OCI-LY1 (cell line): ENCODE measurements around the gene SP7.

Experiments
- H2AFZ ChIP-seq: fragments of 200-600 bp; sonication (generic), shearing (Covaris generic); 2 replicates; pipeline ENCODE4 v1.6.0; 2014; ENCODE audit warnings: antibody characterized with exemption, mild to moderate bottlenecking, low read length
- H3F3A ChIP-seq: fragments of 200-600 bp; sonication (generic), shearing (Covaris generic); 2 replicates; pipeline ENCODE4 v1.6.0; 2014; ENCODE audit warnings: mild to moderate bottlenecking, antibody characterized with exemption, low read length, moderate library complexity; ENCODE audit not compliant: insufficient read depth
- H3K27ac ChIP-seq: fragments of 200-600 bp; sonication (generic); 2 replicates; pipeline ENCODE4 v1.5.1; 2014; ENCODE audit warnings: low read length, mixed run types, mild to moderate bottlenecking, low read depth; ENCODE audit not compliant: poor library complexity, severe bottlenecking
- H3K27me3 ChIP-seq: fragments of 200-600 bp; sonication (generic); 2 replicates; pipeline ENCODE4 v1.6.0; 2014; ENCODE audit warnings: antibody characterized with exemption, mild to moderate bottlenecking, low read length, moderate library complexity; ENCODE audit not compliant: insufficient read depth
- H3K36me3 ChIP-seq: fragments of 200-600 bp; sonication (generic); 2 replicates; pipeline ENCODE4 v1.6.1; 2014; ENCODE audit warnings: mild to moderate bottlenecking, antibody characterized with exemption, low read length, moderate library complexity, mixed read lengths; ENCODE audit not compliant: insufficient read depth
- H3K4me1 ChIP-seq: fragments of 200-600 bp; sonication (generic); 2 replicates; pipeline ENCODE4 v1.5.1; 2014; ENCODE audit warnings: mild to moderate bottlenecking, low read length, moderate library complexity; ENCODE audit not compliant: insufficient read depth, severe bottlenecking
- H3K4me2 ChIP-seq: fragments of 200-600 bp; sonication (generic), shearing (Covaris generic); 2 replicates; pipeline ENCODE4 v1.6.1; 2014; ENCODE audit warnings: low read length
- H3K4me3 ChIP-seq: fragments of 200-600 bp; sonication (generic); 2 replicates; pipeline ENCODE4 v1.5.1; 2014; ENCODE audit warnings: low read length, low read depth, mild to moderate bottlenecking, mixed read lengths; ENCODE audit not compliant: poor library complexity, severe bottlenecking
- H3K79me2 ChIP-seq: fragments of 200-600 bp; shearing (Covaris generic); 2 replicates; pipeline ENCODE4 v1.6.1; 2016; ENCODE audit warnings: mixed run types, low read length, mixed read lengths; ENCODE audit not compliant: insufficient read depth
- H3K9ac ChIP-seq: fragments of 200-600 bp; sonication (generic), shearing (Covaris generic); 2 replicates; pipeline ENCODE4 v1.6.1; 2014; ENCODE audit warnings: mild to moderate bottlenecking, low read length, mixed read lengths
- H3K9me2 ChIP-seq: fragments of 200-600 bp; sonication (generic), shearing (Covaris generic); 2 replicates; pipeline ENCODE4 v1.6.1; 2014; ENCODE audit warnings: low read depth, mild to moderate bottlenecking, low read length, mixed read lengths
- H3K9me3 ChIP-seq: fragments of 200-600 bp; shearing (Covaris generic); 2 replicates; pipeline ENCODE4 v1.6.1; 2014; ENCODE audit warnings: low read length, mixed read lengths
- H4K20me1 ChIP-seq: fragments of 200-600 bp; sonication (generic), shearing (Covaris generic); 2 replicates; pipeline ENCODE4 v1.6.0; 2016; ENCODE audit warnings: mild to moderate bottlenecking, low read length; ENCODE audit not compliant: insufficient read depth
- CTCF ChIP-seq: fragments of 200-600 bp; sonication (generic), shearing (Covaris generic); IDR thresholded peaks from 2 replicates; pipeline ENCODE4 v1.5.1; 2017; ENCODE audit warnings: mild to moderate bottlenecking, antibody characterized with exemption, low read length, moderate library complexity, mixed read lengths
- EZH2 ChIP-seq: fragments of 200-600 bp; sonication (generic), shearing (Covaris generic); IDR thresholded peaks from 2 replicates; pipeline ENCODE4 v1.8.0; 2017; ENCODE audit warnings: borderline replicate concordance, mixed run types, mild to moderate bottlenecking, antibody characterized with exemption, low read length, moderate library complexity, mixed read lengths

Gene SP7

DNA sequence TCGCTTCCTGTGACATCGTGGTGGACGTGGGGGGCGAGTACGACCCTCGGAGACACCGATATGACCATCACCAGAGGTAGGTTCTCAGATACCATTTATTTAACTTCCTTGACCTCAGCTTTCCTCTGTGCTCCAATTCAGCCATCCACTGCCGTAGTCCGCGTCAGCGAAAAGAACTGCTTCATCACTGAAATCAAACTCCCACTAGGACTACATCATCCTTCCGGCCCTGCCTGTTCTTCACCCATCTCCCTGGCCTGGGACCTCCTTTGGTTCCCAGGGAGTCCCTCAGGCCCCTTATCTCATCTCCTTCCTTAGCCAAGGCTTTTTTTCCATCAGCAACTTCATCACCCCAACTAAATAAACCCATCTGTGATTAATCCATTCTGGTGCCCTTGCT lies 36.0 kb downstream of the SP7 start:
- Histone ChIP-seq H4K20me1 (no peaks in the 10 kb centered on the region), H3F3A (no peaks in the 10 kb centered on the region), H3K36me3 (peaks cover 46% of the 10 kb centered on the region), H3K4me3 (peak overlapping the region; percentile 94), H3K9ac (peak overlapping the region; percentile 90), H3K9me3 (no peaks in the 10 kb centered on the region), H3K27ac (no peak overlapping the region), H3K4me2 (peak overlapping the region; percentile 98), H3K4me1 (peaks cover 37% of the 10 kb centered on the region), H3K9me2 (no peaks in the 10 kb centered on the region), H3K79me2 (peaks cover 16% of the 10 kb centered on the region), H3K27me3 (no peaks in the 10 kb centered on the region), H2AFZ (no peak overlapping the region)
- TF ChIP-seq EZH2 (no peak), CTCF (no peak)

- H3K36me3 ChIP-seq, result peaks cover 44% of the 10 kb centered on the region
- no peaks in the 10 kb centered on the region for H3F3A ChIP-seq
- H3K9me3 ChIP-seq, result no peaks in the 10 kb centered on the region
- no peak for TF ChIP-seq CTCF
- TF ChIP-seq EZH2, result no peak
- H3K9me2 ChIP-seq, result no peaks in the 10 kb centered on the region
- H3K4me3 ChIP-seq, result peak within 1 kb of the TSS; percentile 94
- peaks cover 16% of the 10 kb centered on the region for H3K79me2 ChIP-seq
- H3K27me3 ChIP-seq, result no peaks in the 10 kb centered on the region
- H2AFZ ChIP-seq, result no peak within 1 kb of the TSS
- peak within 1 kb of the TSS; percentile 43 for H3K27ac ChIP-seq
- no peaks in the 10 kb centered on the region for H4K20me1 ChIP-seq
- H3K4me2 ChIP-seq, result peak within 1 kb of the TSS; percentile 98
- peak within 1 kb of the TSS; percentile 90 for H3K9ac ChIP-seq
- H3K4me1 ChIP-seq, result peaks cover 42% of the 10 kb centered on the region
These were observed 36.5 kb downstream of the SP7 start, which contains the start of gene MYG1 for GRCh38 chr12:53299454-53300180. MYG1 (plus strand) TSS chr12:53299695; CDS start chr12:53299738, 43 bp downstream.

DNA sequence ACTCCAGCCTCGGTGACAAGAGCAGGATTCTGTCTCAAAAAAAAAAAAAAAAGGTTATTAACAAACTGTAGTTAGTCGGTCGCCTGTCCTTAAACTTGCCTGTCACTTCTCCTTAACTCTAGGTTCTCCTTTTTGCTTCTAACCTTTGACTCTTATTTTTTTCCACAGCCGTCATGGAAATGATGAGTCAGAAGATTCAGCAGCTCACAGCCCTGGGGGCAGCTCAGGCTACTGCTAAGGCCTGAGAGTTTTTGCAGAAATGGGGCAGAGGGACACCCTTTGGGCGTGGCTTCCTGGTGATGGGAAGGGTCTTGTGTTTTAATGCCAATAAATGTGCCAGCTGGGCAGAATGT lies 37.1 kb downstream of the SP7 start:
- peaks cover 44% of the 10 kb centered on the region for H3K36me3 ChIP-seq

More for the DNA sequence above, 37.1 kb downstream of the SP7 start:
- Histone ChIP-seq H3K9me2 (no peaks in the 10 kb centered on the region), H4K20me1 (no peaks in the 10 kb centered on the region), H3K79me2 (peaks cover 16% of the 10 kb centered on the region), H3K27ac (peak overlapping the region; percentile 43), H3K27me3 (no peaks in the 10 kb centered on the region), H3K9ac (no peak overlapping the region; the same call in 1 of the 2 replicates), H2AFZ (no peak overlapping the region), H3F3A (no peaks in the 10 kb centered on the region), H3K4me1 (peaks cover 42% of the 10 kb centered on the region), H3K9me3 (no peaks in the 10 kb centered on the region), H3K4me2 (peak overlapping the region; percentile 98), H3K4me3 (peak overlapping the region; percentile 94)
- TF ChIP-seq EZH2 (no peak), CTCF (no peak)
